Endothelial cell of umbilical vein (primary cell): Measurements from ENCODE around the gene SHMT1. TPM values are rescaled to one million over a fixed set of nuclear protein-coding genes. Genes with fewer than 3 reads are reported as not detected.
"Not testable (repeated sequence)": the region's sequence is repeated elsewhere in the genome, so short reads cannot be mapped to it uniquely, and the experiment has no call there.

Source experiments
- BruUV-seq: library from RNA; stranded (reverse); fragments of 400-500 nt; replicated peaks from 2 replicates; lab custom pipeline; 2021; lab: Mats Ljungman, UMichigan
- CTCF ChIA-PET: fragments of 300-600, 350-600 bp; sonication (Branson Sonifier 250); formaldehyde crosslinking; loops from one replicate; lab custom pipeline; 2021; ENCODE audit warnings: antibody characterized with exemption, inconsistent platforms; lab: Charles Lee
- POLR2A ChIA-PET: fragments of 300-600, 350-600 bp; sonication (Branson Sonifier 250); formaldehyde crosslinking; loops from one replicate; lab custom pipeline; 2021; ENCODE audit warnings: antibody characterized with exemption, inconsistent platforms; lab: Charles Lee
- DNase-seq: peaks from one replicate; pipeline ENCODE4 v3.0.0-alpha.2; 2011; ENCODE audit warnings: low read depth, low spot score
- FAIRE-seq: peaks from 2 replicates; lab custom pipeline; 2011; peaks lifted over from hg19 to GRCh38; lab: Jason Lieb, UNC
- H2AFZ ChIP-seq: 2 replicates; pipeline ENCODE4 v1.6.0; 2012; ENCODE audit warnings: low read depth, low read length, control low read depth, inconsistent platforms
- H3K27ac ChIP-seq: 2 replicates; pipeline ENCODE4 v1.5.1; 2011; ENCODE audit warnings: low read depth, mild to moderate bottlenecking, control low read depth, low read length, moderate library complexity; ENCODE audit not compliant: insufficient read depth
- H3K27me3 ChIP-seq, 2 experiments: 2 replicates each; pipeline versions ENCODE4 v1.6.0 to v1.6.1; 2011; ENCODE audit warnings: low read length in 2 of 2, mixed read lengths in 1 of 2; ENCODE audit not compliant: control insufficient read depth in 2 of 2, insufficient read depth in 2 of 2
- H3K36me3 ChIP-seq, 2 experiments: 2 replicates in 1 of 2; 3 replicates in 1 of 2; pipeline ENCODE4 v1.5.1; 2011; ENCODE audit warnings: low read length in 2 of 2, mild to moderate bottlenecking in 1 of 2, moderate library complexity in 1 of 2; ENCODE audit not compliant: control insufficient read depth in 2 of 2, insufficient read depth in 2 of 2; ENCODE audit errors: extremely low read depth in 1 of 2
- H3K4me1 ChIP-seq: 3 replicates; pipeline ENCODE4 v1.5.1; 2011; ENCODE audit warnings: mild to moderate bottlenecking, low read length; ENCODE audit not compliant: control insufficient read depth, insufficient read depth; ENCODE audit errors: extremely low read depth
- H3K4me2 ChIP-seq: 2 replicates; pipeline ENCODE4 v1.6.1; 2011; ENCODE audit warnings: low read length, control low read depth, mixed read lengths; ENCODE audit not compliant: insufficient read depth
- H3K4me3 ChIP-seq, 3 experiments: fragments of 200-600 bp in 1 of 3; sonication (generic), shearing (Covaris generic) in 1 of 3; replicated peaks in 1 of 3; 2 replicates each; pipeline ENCODE4 v1.5.1; 2011 to 2016; ENCODE audit warnings: control low read depth in 3 of 3, low read length in 3 of 3, mild to moderate bottlenecking in 2 of 3, inconsistent platforms in 1 of 3, low read depth in 1 of 3, moderate library complexity in 1 of 3; ENCODE audit not compliant: insufficient read depth in 1 of 3
- H3K79me2 ChIP-seq: 2 replicates; pipeline ENCODE4 v1.6.0; 2012; ENCODE audit warnings: low read length, inconsistent platforms; ENCODE audit not compliant: control insufficient read depth, insufficient read depth
- H3K9ac ChIP-seq: replicated peaks from 2 replicates; pipeline ENCODE3; 2011; ENCODE audit warnings: low read length, control low read depth; ENCODE audit not compliant: insufficient read depth; ENCODE audit errors: extremely low read depth
- H3K9me1 ChIP-seq: replicated peaks from 3 replicates; pipeline ENCODE4 v1.6.0; 2011; ENCODE audit warnings: mild to moderate bottlenecking, low read length; ENCODE audit not compliant: control insufficient read depth, insufficient read depth; ENCODE audit errors: extremely low read depth
- H3K9me3 ChIP-seq: replicated peaks from 2 replicates; pipeline ENCODE4 v1.5.1; 2012; ENCODE audit warnings: low read length, inconsistent platforms; ENCODE audit not compliant: control insufficient read depth, insufficient read depth
- H4K20me1 ChIP-seq: replicated peaks from 2 replicates; pipeline ENCODE3; 2011; ENCODE audit warnings: mild to moderate bottlenecking, low read length; ENCODE audit not compliant: control insufficient read depth, insufficient read depth; ENCODE audit errors: extremely low read depth
- EZH2 ChIP-seq: IDR thresholded peaks from 2 replicates; pipeline ENCODE4 v1.6.1; 2012; ENCODE audit warnings: borderline replicate concordance, low read depth, mild to moderate bottlenecking, moderate library complexity, low read length, inconsistent platforms; ENCODE audit not compliant: severe bottlenecking
- FOS ChIP-seq: IDR thresholded peaks from 2 replicates; pipeline ENCODE4 v1.6.1; 2011; ENCODE audit warnings: mild to moderate bottlenecking, low read length, moderate library complexity, borderline replicate concordance; ENCODE audit not compliant: insufficient read depth
- GATA2 ChIP-seq: IDR thresholded peaks from 2 replicates; pipeline ENCODE4 v1.7.0; 2011; ENCODE audit warnings: low read depth, mild to moderate bottlenecking, moderate library complexity, mixed read lengths, low read length; ENCODE audit not compliant: insufficient read length, insufficient read depth
- JUN ChIP-seq: IDR thresholded peaks from 2 replicates; pipeline ENCODE4 v1.6.1; 2011; ENCODE audit warnings: borderline replicate concordance, low read depth; ENCODE audit not compliant: insufficient read length, insufficient read depth
- MYC ChIP-seq: IDR thresholded peaks from one replicate; pipeline ENCODE4 v1.6.1; 2011; ENCODE audit warnings: mild to moderate bottlenecking, low read depth, low read length
- POLR2A ChIP-seq: IDR thresholded peaks from 2 replicates; pipeline ENCODE4 v1.6.1; 2012; ENCODE audit warnings: low read depth, mild to moderate bottlenecking, control low read depth, low read length
- POLR2AphosphoS5 ChIP-seq: IDR thresholded peaks from 2 replicates; pipeline ENCODE4 v1.6.1; 2012; ENCODE audit warnings: low read depth, mild to moderate bottlenecking, control low read depth, low read length, moderate library complexity; ENCODE audit not compliant: insufficient read depth
- dilution Hi-C: fragments of 300-500 bp; cut with MboI; formaldehyde crosslinking; loops from one replicate; pipeline ENCODE4 v1.15.0; 2019; ENCODE audit warnings: low sequenced_read_pairs; ENCODE audit not compliant: extremely low pct_ligation_motif_present
- intact Hi-C: fragments of 100-400 bp; cut with micrococcal nuclease; formaldehyde crosslinking; loops from one replicate; pipeline ENCODE4 v1.10.0; 2022
- polyA plus RNA-seq, 4 experiments: library from polyadenylated mRNA; depleted of rRNA in 3 of 4; stranded (reverse) in 3 of 4; unstranded in 1 of 4; fragments of >200 nt; gene quantifications; 2 replicates each; pipeline versions ENCODE4 v1.2.1 to v1.2.3, GENCODE V29; 2011 to 2012; ENCODE audit warnings: missing spikeins in 1 of 4
- total RNA-seq: library from RNA; stranded (reverse); gene quantifications from 2 replicates; pipeline ENCODE4 v1.2.3, GENCODE V29; 2021
- TF ChIP-seq, protein P1 (sequence below), 2 donors: IDR thresholded peaks; 1 replicate in 1 of 2; 2 replicates in 1 of 2; pipeline ENCODE4 v1.5.1; 2011; ENCODE audit warnings: low read length in 2 of 2, mild to moderate bottlenecking in 2 of 2, moderate library complexity in 2 of 2, control low read depth in 1 of 2, inconsistent platforms in 1 of 2, low read depth in 1 of 2; ENCODE audit not compliant: insufficient read depth in 1 of 2; ENCODE audit errors: extremely low read depth in 1 of 2
- TF ChIP-seq, protein P2 (sequence below): IDR thresholded peaks from 2 replicates; pipeline ENCODE4 v1.6.1; 2011; ENCODE audit not compliant: insufficient read depth, insufficient read length

The SHMT1 gene
- total and polyA plus RNA-seq, 2 donors (not counting 3 experiments of a cell fraction or from before 2014, with no cell fraction given) = 18.9 to 27.6 TPM

DNA sequence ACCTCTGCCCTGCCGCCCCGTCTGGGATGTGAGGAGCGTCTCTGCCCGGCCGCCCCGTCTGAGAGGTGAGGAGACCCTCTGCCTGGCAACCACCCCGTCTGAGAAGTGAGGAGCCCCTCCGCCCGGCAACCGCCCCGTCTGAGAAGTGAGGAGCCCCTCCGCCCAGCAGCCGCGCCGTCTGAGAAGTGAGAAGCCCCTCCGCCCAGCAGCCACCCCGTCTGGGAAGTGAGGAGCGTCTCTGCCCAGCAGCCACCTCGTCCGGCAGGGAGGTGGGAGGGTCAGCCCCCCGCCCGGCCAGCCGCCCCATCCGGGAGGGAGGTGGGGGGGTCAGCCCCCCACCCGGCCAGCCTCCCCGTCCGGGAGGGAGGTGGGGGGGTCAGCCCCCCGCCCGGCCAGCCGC lies 65.3 kb downstream of the SHMT1 start:
- BruUV-seq, DNase-seq, FAIRE-seq, intact Hi-C loops, H3K9me3 ChIP-seq, dilution Hi-C loops, POLR2A ChIA-PET, H3K9me1 ChIP-seq, H4K20me1 ChIP-seq, H3K79me2 ChIP-seq, H3K27ac ChIP-seq, H3K4me3 ChIP-seq, H3K27me3 ChIP-seq, H3K9ac ChIP-seq, CTCF ChIA-PET, H2AFZ ChIP-seq, H3K4me2 ChIP-seq: not testable (repeated sequence)
- peaks cover 11 to 19% of the 10 kb centered on the region in 2 experiments for H3K36me3 ChIP-seq
- peaks cover 15% of the 10 kb centered on the region for H3K4me1 ChIP-seq

DNA sequence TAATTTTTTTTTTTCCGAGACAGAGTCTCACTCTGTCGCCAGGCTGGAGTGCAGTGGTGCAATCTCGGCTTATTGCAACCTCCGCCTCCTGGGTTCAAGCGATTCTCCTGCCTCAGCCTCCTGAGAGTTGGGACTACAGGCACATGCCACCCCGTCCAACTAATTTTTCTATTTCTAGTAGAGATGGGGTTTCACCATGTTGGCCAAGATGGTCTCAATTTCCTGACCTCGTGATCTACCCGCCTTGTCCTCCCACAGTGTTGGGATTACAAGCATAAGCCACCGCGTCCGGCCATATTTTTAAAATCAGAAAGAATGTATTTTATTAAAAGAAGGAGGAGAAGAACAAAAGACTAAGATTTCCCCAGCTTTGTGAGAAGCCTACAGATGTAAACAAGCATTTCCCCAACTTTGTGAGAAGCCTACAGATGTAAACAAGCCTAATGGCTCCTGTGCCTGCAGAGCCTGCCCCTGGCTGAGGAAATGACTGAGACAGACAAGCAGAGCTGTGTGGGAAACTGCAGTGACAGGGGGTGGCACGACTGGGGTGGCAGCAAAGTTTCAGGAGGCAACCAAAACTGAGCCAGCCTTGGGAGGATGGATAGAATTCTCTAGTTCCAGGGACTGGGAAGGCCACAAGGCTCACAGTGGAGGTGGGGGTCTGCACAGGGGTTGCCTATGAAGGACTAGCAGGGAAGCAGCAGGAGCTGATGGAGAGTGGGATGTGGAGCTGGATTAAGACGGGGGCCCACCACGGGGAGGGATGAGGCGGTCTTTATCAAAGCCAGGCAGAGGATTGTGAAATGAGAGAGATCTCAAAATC lies 71.4 kb downstream of the SHMT1 start:
- Histone ChIP-seq H3K9me1 (no peaks in the 10 kb centered on the region), H3K4me3 (no peak overlapping the region), H4K20me1 (no peaks in the 10 kb centered on the region), H3K36me3 (peaks cover 18 to 29% of the 10 kb centered on the region in 2 experiments), H3K4me2 (no peak overlapping the region), H3K27ac (no peak overlapping the region), H3K9ac (no peak overlapping the region), H3K4me1 (no peaks in the 10 kb centered on the region), H2AFZ (no peak overlapping the region), H3K9me3 (no peaks in the 10 kb centered on the region), H3K27me3 (no peaks in the 10 kb centered on the region), H3K79me2 (no peaks in the 10 kb centered on the region)
- ChIA-PET POLR2A (no interaction called here), CTCF (no interaction called here)
- FAIRE-seq = no peak
- intact Hi-C loops (no loop called here), dilution Hi-C loops (no loop called here)
- no peak for TF ChIP-seq FOS
- TF ChIP-seq POLR2AphosphoS5 = no peak
- TF ChIP-seq GATA2 = no peak
- no peak for TF ChIP-seq EZH2
- no peak for TF ChIP-seq MYC
- TF ChIP-seq, protein P1, sequence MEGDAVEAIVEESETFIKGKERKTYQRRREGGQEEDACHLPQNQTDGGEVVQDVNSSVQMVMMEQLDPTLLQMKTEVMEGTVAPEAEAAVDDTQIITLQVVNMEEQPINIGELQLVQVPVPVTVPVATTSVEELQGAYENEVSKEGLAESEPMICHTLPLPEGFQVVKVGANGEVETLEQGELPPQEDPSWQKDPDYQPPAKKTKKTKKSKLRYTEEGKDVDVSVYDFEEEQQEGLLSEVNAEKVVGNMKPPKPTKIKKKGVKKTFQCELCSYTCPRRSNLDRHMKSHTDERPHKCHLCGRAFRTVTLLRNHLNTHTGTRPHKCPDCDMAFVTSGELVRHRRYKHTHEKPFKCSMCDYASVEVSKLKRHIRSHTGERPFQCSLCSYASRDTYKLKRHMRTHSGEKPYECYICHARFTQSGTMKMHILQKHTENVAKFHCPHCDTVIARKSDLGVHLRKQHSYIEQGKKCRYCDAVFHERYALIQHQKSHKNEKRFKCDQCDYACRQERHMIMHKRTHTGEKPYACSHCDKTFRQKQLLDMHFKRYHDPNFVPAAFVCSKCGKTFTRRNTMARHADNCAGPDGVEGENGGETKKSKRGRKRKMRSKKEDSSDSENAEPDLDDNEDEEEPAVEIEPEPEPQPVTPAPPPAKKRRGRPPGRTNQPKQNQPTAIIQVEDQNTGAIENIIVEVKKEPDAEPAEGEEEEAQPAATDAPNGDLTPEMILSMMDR (IDR thresholded peaks at IDR 0.05; ENCODE audit: extremely low read depth in 1 of 2, insufficient read depth in 1 of 2, low read depth in 1 of 2, low read length in 2 of 2) = no peak
- no peak for TF ChIP-seq POLR2A
- TF ChIP-seq, protein P2, sequence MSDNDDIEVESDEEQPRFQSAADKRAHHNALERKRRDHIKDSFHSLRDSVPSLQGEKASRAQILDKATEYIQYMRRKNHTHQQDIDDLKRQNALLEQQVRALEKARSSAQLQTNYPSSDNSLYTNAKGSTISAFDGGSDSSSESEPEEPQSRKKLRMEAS = no peak
- no peak for TF ChIP-seq JUN
- no peak for DNase-seq
- BruUV-seq = no TSS peak
